OCI-LY1 (cell line): ENCODE results near the gene SACM1L.

Experiments
- H2AFZ ChIP-seq: fragments of 200-600 bp; sonication (generic), shearing (Covaris generic); 2 replicates; pipeline ENCODE4 v1.6.0; 2014; ENCODE audit warnings: antibody characterized with exemption, mild to moderate bottlenecking, low read length
- H3F3A ChIP-seq: fragments of 200-600 bp; sonication (generic), shearing (Covaris generic); 2 replicates; pipeline ENCODE4 v1.6.0; 2014; ENCODE audit warnings: mild to moderate bottlenecking, antibody characterized with exemption, low read length, moderate library complexity; ENCODE audit not compliant: insufficient read depth
- H3K27ac ChIP-seq: fragments of 200-600 bp; sonication (generic); 2 replicates; pipeline ENCODE4 v1.5.1; 2014; ENCODE audit warnings: low read length, mixed run types, mild to moderate bottlenecking, low read depth; ENCODE audit not compliant: poor library complexity, severe bottlenecking
- H3K27me3 ChIP-seq: fragments of 200-600 bp; sonication (generic); 2 replicates; pipeline ENCODE4 v1.6.0; 2014; ENCODE audit warnings: antibody characterized with exemption, mild to moderate bottlenecking, low read length, moderate library complexity; ENCODE audit not compliant: insufficient read depth
- H3K36me3 ChIP-seq: fragments of 200-600 bp; sonication (generic); 2 replicates; pipeline ENCODE4 v1.6.1; 2014; ENCODE audit warnings: mild to moderate bottlenecking, antibody characterized with exemption, low read length, moderate library complexity, mixed read lengths; ENCODE audit not compliant: insufficient read depth
- H3K4me1 ChIP-seq: fragments of 200-600 bp; sonication (generic); 2 replicates; pipeline ENCODE4 v1.5.1; 2014; ENCODE audit warnings: mild to moderate bottlenecking, low read length, moderate library complexity; ENCODE audit not compliant: insufficient read depth, severe bottlenecking
- H3K4me2 ChIP-seq: fragments of 200-600 bp; sonication (generic), shearing (Covaris generic); 2 replicates; pipeline ENCODE4 v1.6.1; 2014; ENCODE audit warnings: low read length
- H3K4me3 ChIP-seq: fragments of 200-600 bp; sonication (generic); 2 replicates; pipeline ENCODE4 v1.5.1; 2014; ENCODE audit warnings: low read length, low read depth, mild to moderate bottlenecking, mixed read lengths; ENCODE audit not compliant: poor library complexity, severe bottlenecking
- H3K79me2 ChIP-seq: fragments of 200-600 bp; shearing (Covaris generic); 2 replicates; pipeline ENCODE4 v1.6.1; 2016; ENCODE audit warnings: mixed run types, low read length, mixed read lengths; ENCODE audit not compliant: insufficient read depth
- H3K9ac ChIP-seq: fragments of 200-600 bp; sonication (generic), shearing (Covaris generic); 2 replicates; pipeline ENCODE4 v1.6.1; 2014; ENCODE audit warnings: mild to moderate bottlenecking, low read length, mixed read lengths
- H3K9me2 ChIP-seq: fragments of 200-600 bp; sonication (generic), shearing (Covaris generic); 2 replicates; pipeline ENCODE4 v1.6.1; 2014; ENCODE audit warnings: low read depth, mild to moderate bottlenecking, low read length, mixed read lengths
- H3K9me3 ChIP-seq: fragments of 200-600 bp; shearing (Covaris generic); 2 replicates; pipeline ENCODE4 v1.6.1; 2014; ENCODE audit warnings: low read length, mixed read lengths
- H4K20me1 ChIP-seq: fragments of 200-600 bp; sonication (generic), shearing (Covaris generic); 2 replicates; pipeline ENCODE4 v1.6.0; 2016; ENCODE audit warnings: mild to moderate bottlenecking, low read length; ENCODE audit not compliant: insufficient read depth
- CTCF ChIP-seq: fragments of 200-600 bp; sonication (generic), shearing (Covaris generic); IDR thresholded peaks from 2 replicates; pipeline ENCODE4 v1.5.1; 2017; ENCODE audit warnings: mild to moderate bottlenecking, antibody characterized with exemption, low read length, moderate library complexity, mixed read lengths
- EZH2 ChIP-seq: fragments of 200-600 bp; sonication (generic), shearing (Covaris generic); IDR thresholded peaks from 2 replicates; pipeline ENCODE4 v1.8.0; 2017; ENCODE audit warnings: borderline replicate concordance, mixed run types, mild to moderate bottlenecking, antibody characterized with exemption, low read length, moderate library complexity, mixed read lengths

Gene SACM1L

GRCh38 chr3:45653205-45653604 lies 36.0 kb upstream of the SACM1L start:
- Histone ChIP-seq H3K27me3 (no peaks in the 10 kb centered on the region), H3K9ac (no peak overlapping the region), H2AFZ (no peak overlapping the region), H3K4me3 (no peak overlapping the region), H3K9me2 (no peaks in the 10 kb centered on the region), H3K36me3 (peaks cover under 1% of the 10 kb centered on the region; the same call in 1 of the 2 replicates), H3K9me3 (no peaks in the 10 kb centered on the region; the same call in 1 of the 2 replicates), H3K79me2 (no peaks in the 10 kb centered on the region), H3K4me1 (peaks cover 2% of the 10 kb centered on the region), H3K4me2 (no peak overlapping the region), H3F3A (no peaks in the 10 kb centered on the region), H4K20me1 (no peaks in the 10 kb centered on the region), H3K27ac (no peak overlapping the region)
- no peak for TF ChIP-seq EZH2

GRCh38 chr3:45654397-45654944 lies 34.7 kb upstream of the SACM1L start:
- Histone ChIP-seq H3K36me3 (no peaks in the 10 kb centered on the region), H2AFZ (no peak overlapping the region), H3K27ac (no peak overlapping the region), H3K4me3 (no peak overlapping the region), H3K27me3 (no peaks in the 10 kb centered on the region), H3K4me1 (peaks cover 2% of the 10 kb centered on the region), H3K79me2 (no peaks in the 10 kb centered on the region), H3K9ac (no peak overlapping the region), H3F3A (no peaks in the 10 kb centered on the region), H3K9me3 (no peaks in the 10 kb centered on the region), H3K4me2 (no peak overlapping the region), H3K9me2 (no peaks in the 10 kb centered on the region), H4K20me1 (no peaks in the 10 kb centered on the region)
- no peak for TF ChIP-seq CTCF
- no peak for TF ChIP-seq EZH2

GRCh38 chr3:45655906-45656305 lies 33.3 kb upstream of the SACM1L start:
- Histone ChIP-seq H4K20me1 (no peaks in the 10 kb centered on the region), H3K27me3 (no peaks in the 10 kb centered on the region), H2AFZ (no peak overlapping the region), H3K4me1 (peaks cover 2% of the 10 kb centered on the region), H3K4me2 (no peak overlapping the region), H3F3A (no peaks in the 10 kb centered on the region), H3K79me2 (no peaks in the 10 kb centered on the region), H3K4me3 (no peak overlapping the region), H3K9me3 (no peaks in the 10 kb centered on the region), H3K9me2 (no peaks in the 10 kb centered on the region), H3K27ac (no peak overlapping the region), H3K9ac (no peak overlapping the region), H3K36me3 (no peaks in the 10 kb centered on the region)
- no peak for TF ChIP-seq EZH2
- no peak for TF ChIP-seq CTCF
